Heart left ventricle (tissue), 13 donors: ENCODE measurements around the gene CTDP1.

Source experiments
- POLR2A ChIP-seq, 2 donors: fragments of 450-650 bp; IDR thresholded peaks; one replicate each; pipeline ENCODE4 v1.6.1; 2017; ENCODE audit warnings: antibody characterized with exemption in 2 of 2, mild to moderate bottlenecking in 2 of 2, moderate library complexity in 2 of 2
- TF ChIP-seq, protein P1 (sequence below), 12 donors: fragments of 200-600 bp; sonication (generic) in 4 of 12; IDR thresholded peaks; one replicate each; pipeline versions ENCODE4 v1.5.0 to v1.8.0; 2018 to 2022; ENCODE audit warnings: antibody characterized with exemption in 12 of 12, mild to moderate bottlenecking in 5 of 12
- donor health status: ischemic (EF 13 %, LVEDD 7.1; RV severe dilation, severe dysfunction).
- donor health status: DM: no; HTN: yes; CAD: no.
- donor health status: DM: no; HTN: no; CAD: no.
- donor health status: ischemic (EF 25% LVEDD 6.9; RV normal size, moderate dysfunction).
- donor health status: ischemic (EF 25% LVEDD 5.7; RV mildly dilated, moderate dysfunction).
- donor health status: ischemic (EF 35%, LVEDD 5.7; RV mildly dilated, moderate dysfunction).
- donor health status: nonischemic (EF 11% LVEDD 7.7; RV severe dilation, severe dysfunction).
- donor health status: DM: yes; HTN: yes; CAD: no.
- donor health status: PGD.
- donor health status: ischemic (EF 29% LVEDD 5.4; RV normal size, mild dysfunction).
- donor health status: nonischemic (EF 23%, LVEDD 6.1; RV moderate dilation, normal function).

DNA sequence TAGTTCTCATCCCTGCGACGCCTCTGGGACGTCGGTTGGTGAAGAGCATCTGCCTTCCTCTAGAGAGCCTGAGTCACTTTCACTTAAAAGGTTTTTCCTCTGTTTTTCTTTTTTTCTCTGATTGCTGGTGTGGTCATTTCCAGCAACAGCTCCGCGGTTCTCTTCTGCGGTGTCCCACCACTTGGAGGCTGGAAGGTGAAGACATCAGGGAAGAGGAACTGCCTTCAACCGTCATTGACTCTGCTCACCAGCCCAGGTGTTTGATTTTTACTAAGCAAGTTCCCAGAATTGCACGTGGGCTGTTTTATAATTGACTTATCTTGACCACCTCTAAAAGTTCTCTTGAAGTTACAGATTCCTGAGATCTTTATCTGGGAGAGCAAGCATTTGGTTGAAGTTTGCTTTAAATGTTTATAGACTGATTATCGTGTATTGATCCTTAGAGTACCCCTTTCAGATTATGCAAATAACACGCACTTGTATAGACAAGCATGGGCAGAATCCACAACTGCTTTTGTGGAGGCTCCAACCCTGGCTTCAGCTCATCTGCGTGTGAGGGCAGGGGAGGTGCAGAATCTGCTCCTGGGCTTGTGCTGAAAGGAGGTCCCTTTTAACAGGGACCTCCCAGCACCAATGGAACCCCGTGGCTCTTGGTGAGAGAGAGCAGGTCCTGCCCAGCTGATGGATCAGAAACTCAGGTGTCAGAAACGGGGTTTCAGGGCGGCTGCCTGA, 3.5 kb downstream of the CTDP1 start:
- TF ChIP-seq POLR2A (IDR thresholded peaks at IDR 0.05), result no peak
- TF ChIP-seq, protein P1, sequence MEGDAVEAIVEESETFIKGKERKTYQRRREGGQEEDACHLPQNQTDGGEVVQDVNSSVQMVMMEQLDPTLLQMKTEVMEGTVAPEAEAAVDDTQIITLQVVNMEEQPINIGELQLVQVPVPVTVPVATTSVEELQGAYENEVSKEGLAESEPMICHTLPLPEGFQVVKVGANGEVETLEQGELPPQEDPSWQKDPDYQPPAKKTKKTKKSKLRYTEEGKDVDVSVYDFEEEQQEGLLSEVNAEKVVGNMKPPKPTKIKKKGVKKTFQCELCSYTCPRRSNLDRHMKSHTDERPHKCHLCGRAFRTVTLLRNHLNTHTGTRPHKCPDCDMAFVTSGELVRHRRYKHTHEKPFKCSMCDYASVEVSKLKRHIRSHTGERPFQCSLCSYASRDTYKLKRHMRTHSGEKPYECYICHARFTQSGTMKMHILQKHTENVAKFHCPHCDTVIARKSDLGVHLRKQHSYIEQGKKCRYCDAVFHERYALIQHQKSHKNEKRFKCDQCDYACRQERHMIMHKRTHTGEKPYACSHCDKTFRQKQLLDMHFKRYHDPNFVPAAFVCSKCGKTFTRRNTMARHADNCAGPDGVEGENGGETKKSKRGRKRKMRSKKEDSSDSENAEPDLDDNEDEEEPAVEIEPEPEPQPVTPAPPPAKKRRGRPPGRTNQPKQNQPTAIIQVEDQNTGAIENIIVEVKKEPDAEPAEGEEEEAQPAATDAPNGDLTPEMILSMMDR (IDR thresholded peaks at IDR 0.05), result no peak
